Measurements from ENCODE around the gene AFAP1L2.

Gene AFAP1L2

DNA sequence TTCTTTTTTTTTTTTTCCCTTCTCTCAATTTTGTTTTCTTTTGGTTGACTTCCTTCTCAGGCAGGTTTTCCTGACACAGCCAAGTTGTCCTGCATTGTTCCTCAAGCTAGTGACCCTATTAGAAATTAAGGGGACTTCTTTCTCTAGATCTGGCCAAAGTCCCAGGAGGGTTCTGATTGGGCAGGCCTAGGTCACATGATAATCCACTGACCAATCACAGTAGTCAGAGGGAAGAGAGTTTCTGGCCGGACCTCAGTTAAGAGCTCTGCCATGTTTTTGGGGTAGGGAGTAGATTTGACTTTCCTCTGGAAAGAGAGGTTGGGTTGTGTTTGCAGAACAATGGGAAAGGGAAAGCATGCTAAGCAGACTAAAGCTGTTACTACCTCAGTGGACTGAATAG lies 149.1 kb downstream of the AFAP1L2 start:
- FAIRE-seq = no peak
- DNase-seq (ENCODE audit: insufficient read length) = no peak
- TF ChIP-seq POLR2AphosphoS5 (IDR thresholded peaks at IDR 0.05; ENCODE audit: low read depth, low read length) = no peak
- TF ChIP-seq TAF1 (IDR thresholded peaks at IDR 0.05; ENCODE audit: borderline replicate concordance, low read depth, low read length) = no peak
- TF ChIP-seq POLR2A (IDR thresholded peaks at IDR 0.05; ENCODE audit: low read depth, low read length) = no peak

DNA sequence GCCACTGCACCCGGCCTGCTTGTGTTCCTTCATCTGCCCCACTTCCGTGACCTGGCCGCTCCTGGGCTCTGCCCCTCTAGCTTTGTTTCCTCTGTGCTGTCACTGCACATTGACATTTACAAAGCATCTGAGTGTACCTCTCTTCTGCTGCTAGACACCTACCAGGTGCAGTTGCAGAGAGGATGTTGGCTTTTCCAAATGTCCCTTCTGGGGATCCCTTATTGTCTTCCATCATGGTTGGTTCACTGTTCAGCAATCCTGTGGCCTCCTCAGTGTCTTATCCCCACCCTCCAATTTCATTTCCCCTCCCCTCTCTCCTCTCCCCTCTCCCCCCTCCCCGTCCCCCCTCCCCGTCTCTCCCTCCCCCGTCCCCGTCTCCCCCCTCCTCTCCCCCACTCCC lies 151.4 kb downstream of the AFAP1L2 start:
- FAIRE-seq = no peak
- no peak for DNase-seq (ENCODE audit: insufficient read length)
- TF ChIP-seq POLR2A (IDR thresholded peaks at IDR 0.05; ENCODE audit: low read depth, low read length) = no peak
- no peak for TF ChIP-seq POLR2AphosphoS5 (IDR thresholded peaks at IDR 0.05; ENCODE audit: low read depth, low read length)
- TF ChIP-seq TAF1 (IDR thresholded peaks at IDR 0.05; ENCODE audit: borderline replicate concordance, low read depth, low read length) = no peak

DNA sequence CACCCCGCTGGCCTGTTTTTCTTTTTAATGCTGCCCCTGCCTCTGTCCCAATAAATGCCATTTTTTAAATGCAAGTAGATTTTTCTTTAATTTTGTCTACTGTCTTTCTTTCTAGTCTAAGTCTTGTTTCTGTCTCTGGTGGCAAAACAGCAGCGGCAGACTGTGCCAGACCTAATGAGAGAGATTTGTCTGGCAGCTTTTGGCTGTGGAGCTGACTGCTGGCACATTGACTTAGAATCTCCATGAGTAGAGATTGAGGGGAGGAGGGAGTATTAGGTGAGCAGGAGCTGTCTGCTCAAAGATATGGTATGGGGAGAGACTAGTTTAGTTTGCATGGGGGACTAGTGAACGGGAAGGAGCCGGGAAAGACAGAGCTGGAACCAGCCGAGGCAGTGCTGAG lies 152.2 kb downstream of the AFAP1L2 start:
- DNase-seq (ENCODE audit: insufficient read length) (no peak), FAIRE-seq (no peak)
- TF ChIP-seq POLR2A (IDR thresholded peaks at IDR 0.05; ENCODE audit: low read depth, low read length) (no peak), TAF1 (IDR thresholded peaks at IDR 0.05; ENCODE audit: borderline replicate concordance, low read depth, low read length) (no peak), POLR2AphosphoS5 (IDR thresholded peaks at IDR 0.05; ENCODE audit: low read depth, low read length) (no peak)

DNA sequence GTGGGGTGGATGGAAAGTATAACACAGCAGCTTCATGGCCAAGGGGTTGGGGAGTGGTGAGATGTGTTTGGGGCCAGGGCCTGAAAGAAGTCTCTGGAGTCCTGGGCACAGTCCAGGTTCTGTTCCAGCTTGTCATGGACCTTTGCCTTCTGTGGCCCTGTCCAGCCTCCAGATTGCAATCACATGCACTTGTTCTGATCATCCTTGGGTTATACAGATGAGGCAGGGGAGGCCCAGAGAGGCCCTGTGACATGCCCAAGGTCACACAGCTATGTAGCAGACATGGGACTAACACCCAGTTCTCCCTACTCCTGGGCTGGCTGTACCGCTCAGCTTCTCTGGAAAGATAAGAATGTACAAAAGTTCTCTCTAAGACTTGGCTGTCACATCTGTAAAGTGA lies 153.6 kb downstream of the AFAP1L2 start:
- no peak for TF ChIP-seq POLR2AphosphoS5 (IDR thresholded peaks at IDR 0.05; ENCODE audit: low read depth, low read length)
- no peak for TF ChIP-seq POLR2A (IDR thresholded peaks at IDR 0.05; ENCODE audit: low read depth, low read length)
- no peak for TF ChIP-seq TAF1 (IDR thresholded peaks at IDR 0.05; ENCODE audit: borderline replicate concordance, low read depth, low read length)
- DNase-seq (ENCODE audit: insufficient read length) (no peak), FAIRE-seq (no peak)

DNA sequence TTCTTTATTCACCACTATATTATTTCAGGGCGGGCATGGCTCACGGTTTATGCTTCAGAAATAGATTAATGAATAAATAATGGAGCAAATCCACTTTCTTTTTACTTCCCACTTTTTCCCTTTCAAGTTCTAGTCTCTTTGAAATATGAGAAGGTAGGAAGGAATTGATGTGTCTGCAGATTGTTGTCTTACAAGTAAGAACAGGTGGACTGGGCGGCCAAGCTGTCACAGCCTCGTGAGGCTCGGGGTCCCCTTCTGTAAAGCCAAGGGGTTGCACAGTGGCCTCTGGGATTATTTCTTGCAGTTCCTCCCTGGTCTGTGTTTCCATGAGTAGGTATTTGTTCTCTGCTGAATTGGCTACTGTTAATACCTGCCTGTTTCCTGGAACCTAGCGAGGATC lies 154.1 kb downstream of the AFAP1L2 start:
- TF ChIP-seq POLR2AphosphoS5 (IDR thresholded peaks at IDR 0.05; ENCODE audit: low read depth, low read length) (no peak), POLR2A (IDR thresholded peaks at IDR 0.05; ENCODE audit: low read depth, low read length) (no peak), TAF1 (IDR thresholded peaks at IDR 0.05; ENCODE audit: borderline replicate concordance, low read depth, low read length) (no peak)
- FAIRE-seq = no peak
- no peak for DNase-seq (ENCODE audit: insufficient read length)

DNA sequence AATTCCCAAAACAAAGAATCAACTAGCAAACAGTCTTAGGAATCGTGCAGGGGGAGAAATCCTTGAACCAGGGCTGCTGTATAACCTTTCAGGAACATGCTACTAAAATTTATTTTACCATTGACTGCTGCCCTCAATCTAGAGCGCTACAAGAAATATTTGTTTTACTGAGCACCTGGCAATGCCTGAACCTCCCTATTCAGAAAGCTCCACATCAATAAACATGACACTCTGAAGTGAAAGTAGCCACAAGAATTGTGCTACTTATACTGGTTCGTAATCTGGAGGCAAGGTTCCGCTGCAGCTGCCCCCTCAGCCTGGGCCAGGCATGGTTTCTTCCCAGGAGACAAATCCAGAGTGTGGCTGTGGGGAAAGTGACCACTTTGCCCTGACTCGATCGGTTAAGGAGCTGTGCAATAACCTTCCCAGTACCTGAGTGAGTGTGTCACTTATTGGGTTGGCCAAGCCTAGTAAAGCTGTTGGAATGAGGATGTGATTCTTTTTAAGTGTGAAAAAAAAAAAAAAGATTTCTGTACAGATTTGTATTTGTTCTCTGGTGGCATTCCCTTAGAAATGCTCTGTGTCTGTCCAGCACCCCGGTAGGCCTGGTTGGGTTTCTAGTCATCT lies 157.5 kb downstream of the AFAP1L2 start:
- TF ChIP-seq POLR2AphosphoS5 (IDR thresholded peaks at IDR 0.05; ENCODE audit: low read depth, low read length) = no peak
- no peak for TF ChIP-seq POLR2A (IDR thresholded peaks at IDR 0.05; ENCODE audit: low read depth, low read length)
- no peak for TF ChIP-seq TAF1 (IDR thresholded peaks at IDR 0.05; ENCODE audit: borderline replicate concordance, low read depth, low read length)
- DNase-seq (ENCODE audit: insufficient read length) = no peak
- no peak for FAIRE-seq

DNA sequence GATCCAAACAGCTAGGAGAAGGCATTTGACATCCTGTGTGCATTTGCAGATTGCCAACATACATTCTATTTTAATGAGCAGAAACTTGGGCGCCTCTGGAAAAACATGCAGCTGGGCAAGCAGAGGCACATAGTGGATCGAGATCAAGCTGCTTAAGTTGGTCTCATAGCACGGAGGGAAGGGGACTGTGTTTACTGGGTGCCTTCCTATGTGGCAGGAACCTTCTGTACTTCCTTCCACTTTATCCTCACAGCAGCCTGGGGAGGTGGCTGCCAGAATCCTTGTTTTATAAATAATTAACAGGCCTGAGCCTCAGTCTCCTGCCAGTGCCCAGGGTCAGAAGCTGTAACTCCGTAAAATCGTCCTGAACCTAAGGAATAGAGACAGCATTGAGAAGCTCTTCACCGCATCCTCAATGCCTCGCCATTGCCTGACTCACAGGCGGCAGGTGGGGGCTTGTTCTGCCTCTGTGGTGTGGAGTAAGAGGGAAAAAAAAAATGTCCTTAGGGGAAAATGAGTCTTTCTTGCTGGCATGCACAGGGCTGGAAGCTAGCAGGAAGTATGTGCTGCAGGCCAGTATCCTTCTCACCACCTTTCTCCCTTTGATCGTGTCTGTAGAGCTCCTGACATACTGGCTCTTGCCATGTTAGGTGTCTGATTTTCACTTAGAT lies 159.0 kb downstream of the AFAP1L2 start:
- TF ChIP-seq POLR2A (IDR thresholded peaks at IDR 0.05; ENCODE audit: low read depth, low read length) (no peak), TAF1 (IDR thresholded peaks at IDR 0.05; ENCODE audit: borderline replicate concordance, low read depth, low read length) (no peak), POLR2AphosphoS5 (IDR thresholded peaks at IDR 0.05; ENCODE audit: low read depth, low read length) (no peak)
- DNase-seq (ENCODE audit: insufficient read length) (no peak), FAIRE-seq (no peak)
